NB4 (cell line): ENCODE data around the gene ALKBH6.

Experiments
- POLR2A ChIP-seq: IDR thresholded peaks from 2 replicates; pipeline ENCODE4 v1.6.1; 2011; ENCODE audit warnings: mild to moderate bottlenecking; ENCODE audit not compliant: insufficient read length; ENCODE audit errors: extremely low read depth
- TF ChIP-seq, protein P1 (sequence below): IDR thresholded peaks from one replicate; pipeline ENCODE4 v1.5.1; 2012; ENCODE audit warnings: low read depth, low read length
- TF ChIP-seq, protein P2 (sequence below): IDR thresholded peaks from 2 replicates; pipeline ENCODE4 v1.6.1; 2011; ENCODE audit warnings: low read depth, low read length

DNA sequence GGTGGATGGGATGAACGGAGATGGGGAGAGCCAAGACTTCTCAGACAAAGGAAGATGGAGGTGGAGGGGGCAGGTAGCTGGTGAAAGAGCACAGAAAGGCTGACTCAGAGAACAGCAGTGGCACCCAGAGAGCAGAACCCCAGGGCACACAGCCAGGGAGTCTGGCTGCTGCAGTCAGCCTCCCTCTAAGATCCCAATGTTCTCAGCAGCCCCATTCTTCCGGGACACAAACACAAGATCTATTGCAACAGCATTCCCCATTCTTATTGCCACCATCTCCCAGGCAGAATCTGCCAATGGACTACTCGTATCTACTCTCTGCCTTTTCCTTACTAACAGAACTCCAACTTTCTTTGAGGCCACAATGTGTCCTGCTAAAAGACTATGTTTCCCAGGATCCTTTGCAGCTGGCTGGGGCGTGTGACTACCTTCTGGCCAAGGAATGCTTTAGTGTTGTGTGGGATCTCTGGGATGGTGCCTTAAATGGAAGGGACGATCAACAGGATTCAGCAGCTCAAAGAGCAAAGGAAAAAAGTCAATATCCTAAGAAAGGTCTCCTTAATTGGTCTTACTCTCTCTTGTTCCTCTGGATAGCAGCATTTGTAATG, 32.5 kb upstream of the ALKBH6 start:
- TF ChIP-seq, protein P1, sequence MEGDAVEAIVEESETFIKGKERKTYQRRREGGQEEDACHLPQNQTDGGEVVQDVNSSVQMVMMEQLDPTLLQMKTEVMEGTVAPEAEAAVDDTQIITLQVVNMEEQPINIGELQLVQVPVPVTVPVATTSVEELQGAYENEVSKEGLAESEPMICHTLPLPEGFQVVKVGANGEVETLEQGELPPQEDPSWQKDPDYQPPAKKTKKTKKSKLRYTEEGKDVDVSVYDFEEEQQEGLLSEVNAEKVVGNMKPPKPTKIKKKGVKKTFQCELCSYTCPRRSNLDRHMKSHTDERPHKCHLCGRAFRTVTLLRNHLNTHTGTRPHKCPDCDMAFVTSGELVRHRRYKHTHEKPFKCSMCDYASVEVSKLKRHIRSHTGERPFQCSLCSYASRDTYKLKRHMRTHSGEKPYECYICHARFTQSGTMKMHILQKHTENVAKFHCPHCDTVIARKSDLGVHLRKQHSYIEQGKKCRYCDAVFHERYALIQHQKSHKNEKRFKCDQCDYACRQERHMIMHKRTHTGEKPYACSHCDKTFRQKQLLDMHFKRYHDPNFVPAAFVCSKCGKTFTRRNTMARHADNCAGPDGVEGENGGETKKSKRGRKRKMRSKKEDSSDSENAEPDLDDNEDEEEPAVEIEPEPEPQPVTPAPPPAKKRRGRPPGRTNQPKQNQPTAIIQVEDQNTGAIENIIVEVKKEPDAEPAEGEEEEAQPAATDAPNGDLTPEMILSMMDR = no peak
- no peak for TF ChIP-seq POLR2A
- TF ChIP-seq, protein P2, sequence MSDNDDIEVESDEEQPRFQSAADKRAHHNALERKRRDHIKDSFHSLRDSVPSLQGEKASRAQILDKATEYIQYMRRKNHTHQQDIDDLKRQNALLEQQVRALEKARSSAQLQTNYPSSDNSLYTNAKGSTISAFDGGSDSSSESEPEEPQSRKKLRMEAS = no peak
